Stimulated activated CD8-positive, alpha-beta memory T cell treated with anti-CD3 and anti-CD28 coated beads, Interleukin-15, amount 100 ng/mL, for 4 hours (primary cell): ENCODE results near the gene TMEM156.
"Not testable (repeated sequence)": the region's sequence is repeated elsewhere in the genome, so short reads cannot be mapped to it uniquely, and the experiment has no call there.

ENCODE experiments used
- DNase-seq, 2 donors: peaks; one replicate each; pipeline ENCODE4 v3.0.0-alpha.2; 2020; ENCODE audit warnings: low read depth in 2 of 2

Gene TMEM156

GRCh38 chr4:38957893-38958292, 74.3 kb downstream of the TMEM156 start:
- no peak for DNase-seq

- DNase-seq, result no peak
These were observed 74.9 kb downstream of the TMEM156 start for GRCh38 chr4:38957261-38957815.

- DNase-seq, result no peak
These were observed 76.3 kb downstream of the TMEM156 start for GRCh38 chr4:38955957-38956356.

- DNase-seq, result no peak
These were observed 77.5 kb downstream of the TMEM156 start for GRCh38 chr4:38954727-38955126.

GRCh38 chr4:38952017-38952416, 80.2 kb downstream of the TMEM156 start:
- DNase-seq, result no peak

- no peak for DNase-seq
These were observed 80.6 kb downstream of the TMEM156 start for GRCh38 chr4:38951598-38951997.

- no peak for DNase-seq
These were observed 81.5 kb downstream of the TMEM156 start for GRCh38 chr4:38950734-38951133.

GRCh38 chr4:38950159-38950558, 82.0 kb downstream of the TMEM156 start:
- no peak for DNase-seq

GRCh38 chr4:38949411-38950051, 82.7 kb downstream of the TMEM156 start:
- no peak for DNase-seq

- no peak for DNase-seq
These were observed 83.7 kb downstream of the TMEM156 start for GRCh38 chr4:38948551-38948950.

- DNase-seq, result no peak
These were observed 85.3 kb downstream of the TMEM156 start for GRCh38 chr4:38946919-38947318.

GRCh38 chr4:38944440-38944839, 87.8 kb downstream of the TMEM156 start:
- DNase-seq, result no peak

- DNase-seq, result no peak
These were observed 88.9 kb downstream of the TMEM156 start for GRCh38 chr4:38943343-38943742.

GRCh38 chr4:38941906-38942305, 90.3 kb downstream of the TMEM156 start:
- not testable (repeated sequence) for DNase-seq

GRCh38 chr4:38940476-38940875, 91.7 kb downstream of the TMEM156 start:
- no peak for DNase-seq

- DNase-seq, result no peak
These were observed 93.0 kb downstream of the TMEM156 start for GRCh38 chr4:38939165-38939564.

- DNase-seq, result no peak
These were observed 96.7 kb downstream of the TMEM156 start for GRCh38 chr4:38935391-38936073.

- no peak for DNase-seq
These were observed 101.1 kb downstream of the TMEM156 start for GRCh38 chr4:38931125-38931524.

- DNase-seq, result no peak
These were observed 101.5 kb downstream of the TMEM156 start for GRCh38 chr4:38930707-38931106.

GRCh38 chr4:38930204-38930603, 102.0 kb downstream of the TMEM156 start:
- DNase-seq, result no peak

GRCh38 chr4:38928974-38929373, 103.2 kb downstream of the TMEM156 start:
- no peak for DNase-seq

GRCh38 chr4:38928568-38928967, 103.6 kb downstream of the TMEM156 start:
- DNase-seq, result no peak

- DNase-seq, result no peak
These were observed 105.3 kb downstream of the TMEM156 start for GRCh38 chr4:38926896-38927295.
